DMS79 treated with DMSO at 0.1 percent for 48 hours (cell line): Measurements from ENCODE around the gene PLB1.

Experiments
- DNase-seq: peaks from one replicate; lab custom pipeline; 2025; lab: John Stamatoyannopoulos, UW

The PLB1 gene

GRCh38 chr2:28613633-28614501 lies 118.0 kb downstream of the PLB1 start:
- peak; percentile 92 for DNase-seq

GRCh38 chr2:28615706-28616105 lies 119.8 kb downstream of the PLB1 start:
- peak; percentile 47 for DNase-seq

GRCh38 chr2:28616396-28616999 lies 120.6 kb downstream of the PLB1 start:
- DNase-seq, result no peak

- no peak for DNase-seq
Observed at GRCh38 chr2:28617502-28618184, 121.8 kb downstream of the PLB1 start.

GRCh38 chr2:28618221-28619141 lies 122.6 kb downstream of the PLB1 start:
- DNase-seq, result peak; percentile 12

- DNase-seq, result no peak
Observed at GRCh38 chr2:28619213-28620196, 123.6 kb downstream of the PLB1 start.

- DNase-seq, result no peak
Observed at GRCh38 chr2:28620291-28620793, 124.5 kb downstream of the PLB1 start.

- DNase-seq, result no peak
Observed at GRCh38 chr2:28620801-28621171, 124.9 kb downstream of the PLB1 start.

- peak; percentile 51 for DNase-seq
Observed at GRCh38 chr2:28621172-28622100, 125.6 kb downstream of the PLB1 start.

- DNase-seq, result no peak
Observed at GRCh38 chr2:28622101-28622499, 126.2 kb downstream of the PLB1 start.

GRCh38 chr2:28623582-28624405 lies 127.9 kb downstream of the PLB1 start:
- no peak for DNase-seq

- no peak for DNase-seq
Observed at GRCh38 chr2:28624436-28624792, 128.6 kb downstream of the PLB1 start.

GRCh38 chr2:28624793-28625701 lies 129.2 kb downstream of the PLB1 start:
- DNase-seq, result no peak

GRCh38 chr2:28626376-28626775 lies 130.5 kb downstream of the PLB1 start:
- DNase-seq, result no peak

- DNase-seq, result no peak
Observed at GRCh38 chr2:28626891-28627421, 131.1 kb downstream of the PLB1 start.

- DNase-seq, result no peak
Observed at GRCh38 chr2:28627722-28628480, 132.0 kb downstream of the PLB1 start.
